ENCODE measurements around the gene FBH1. TPM values are rescaled to one million over a fixed set of nuclear protein-coding genes. Genes with fewer than 3 reads are reported as not detected.

Gene FBH1
- total RNA-seq, 1 experiment from 2014 or later: 22.0 TPM

DNA sequence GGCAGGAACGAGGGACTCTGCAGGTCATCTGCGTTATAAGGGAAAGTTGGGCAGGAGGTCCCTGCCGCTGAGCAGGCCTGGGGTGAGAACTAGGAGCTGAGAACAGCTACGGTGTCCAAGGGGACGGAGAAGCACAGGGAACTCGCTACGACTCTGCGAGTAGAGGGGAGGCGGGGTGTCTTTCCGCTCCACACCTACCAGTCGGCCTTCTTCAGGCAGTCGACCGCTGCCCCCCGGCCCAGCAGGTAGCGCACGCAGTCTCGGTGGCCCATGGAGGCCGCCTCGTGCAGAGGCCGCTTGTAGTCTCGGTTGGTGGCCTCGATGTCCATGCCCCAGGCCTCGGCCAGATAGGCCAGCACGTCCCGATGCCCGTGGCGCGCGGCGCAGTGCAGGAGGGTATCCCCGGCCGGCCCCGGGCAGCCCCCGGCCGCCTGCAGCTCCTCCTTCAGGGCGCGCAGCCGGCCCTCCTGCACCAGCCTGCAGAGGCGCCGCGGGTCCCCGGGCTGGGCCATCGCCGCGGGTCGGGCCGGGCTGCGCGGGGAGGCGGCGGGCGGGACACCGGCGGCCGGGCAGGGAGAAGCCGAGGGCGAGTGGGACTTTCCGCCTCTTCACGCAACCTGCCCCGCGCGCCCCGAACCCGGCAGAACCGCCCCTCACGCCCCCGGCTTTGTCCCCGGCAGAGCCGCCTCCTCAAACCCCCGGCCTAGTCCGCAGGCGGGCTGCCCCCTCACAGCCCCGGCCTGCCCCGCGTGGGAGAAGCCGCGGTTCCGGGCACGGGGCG is 1.0 kb upstream of the FBH1 start:
- peak overlapping the region; percentile 64; the same call in 1 of the 2 replicates for H2AFZ ChIP-seq (ENCODE audit: low read length)
- H4K20me1 ChIP-seq (ENCODE audit: low read length): 0 out of 2 replicates have a peak, but pooled peaks cover 4% of the 10 kb centered on the region
- no peak overlapping the region for H3K27ac ChIP-seq (ENCODE audit: low read length)
- DNase-seq (peak; percentile 3), ATAC-seq (peak; percentile 25)
- peaks cover 41% of the 10 kb centered on the region for H3K79me2 ChIP-seq (ENCODE audit: low read length)
- intact Hi-C loops (cut with micrococcal nuclease): loop anchor here (5.0 to 10.0 kb wide), 2 partner anchors 77 to 204 kb away; partner anchors contain the start of genes GDI2 and TASOR2
- TF ChIP-seq EZH2phosphoT487 (IDR thresholded peaks at IDR 0.05; ENCODE audit: borderline replicate concordance, low read length) (no peak), EZH2 (IDR thresholded peaks at IDR 0.05; ENCODE audit: low read length, unreplicated experiment) (no peak)
- TF ChIP-seq, protein P1, sequence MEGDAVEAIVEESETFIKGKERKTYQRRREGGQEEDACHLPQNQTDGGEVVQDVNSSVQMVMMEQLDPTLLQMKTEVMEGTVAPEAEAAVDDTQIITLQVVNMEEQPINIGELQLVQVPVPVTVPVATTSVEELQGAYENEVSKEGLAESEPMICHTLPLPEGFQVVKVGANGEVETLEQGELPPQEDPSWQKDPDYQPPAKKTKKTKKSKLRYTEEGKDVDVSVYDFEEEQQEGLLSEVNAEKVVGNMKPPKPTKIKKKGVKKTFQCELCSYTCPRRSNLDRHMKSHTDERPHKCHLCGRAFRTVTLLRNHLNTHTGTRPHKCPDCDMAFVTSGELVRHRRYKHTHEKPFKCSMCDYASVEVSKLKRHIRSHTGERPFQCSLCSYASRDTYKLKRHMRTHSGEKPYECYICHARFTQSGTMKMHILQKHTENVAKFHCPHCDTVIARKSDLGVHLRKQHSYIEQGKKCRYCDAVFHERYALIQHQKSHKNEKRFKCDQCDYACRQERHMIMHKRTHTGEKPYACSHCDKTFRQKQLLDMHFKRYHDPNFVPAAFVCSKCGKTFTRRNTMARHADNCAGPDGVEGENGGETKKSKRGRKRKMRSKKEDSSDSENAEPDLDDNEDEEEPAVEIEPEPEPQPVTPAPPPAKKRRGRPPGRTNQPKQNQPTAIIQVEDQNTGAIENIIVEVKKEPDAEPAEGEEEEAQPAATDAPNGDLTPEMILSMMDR (conservative IDR thresholded peaks at IDR 0.05; ENCODE audit: low read depth, low read length): no peak
- no peaks in the 10 kb centered on the region for H3K9me3 ChIP-seq (ENCODE audit: low read length)
- H3K36me3 ChIP-seq (ENCODE audit: low read depth, low read length): no peaks in the 10 kb centered on the region
- CTCF ChIA-PET: no interaction called here
- H3K27me3 ChIP-seq (ENCODE audit: low read length): no peaks in the 10 kb centered on the region
- H3K9ac ChIP-seq (ENCODE audit: low read length): peak overlapping the region; percentile 89
- no peaks in the 10 kb centered on the region for H3K9me2 ChIP-seq (replicated peaks; ENCODE audit: low read length)
- POLR2A ChIA-PET (ENCODE audit: unreplicated experiment): interaction anchor here (0.8 kb wide), 1 partner anchor 279 kb away, joined by 4 read pairs; no protein-coding TSS in a partner anchor
- H3K4me2 ChIP-seq (ENCODE audit: low read length): peak overlapping the region; percentile 86
- peaks cover 4% of the 10 kb centered on the region for H3K4me1 ChIP-seq (ENCODE audit: insufficient read depth, low read length)
- no peaks in the 10 kb centered on the region for H3F3A ChIP-seq (ENCODE audit: low read length, unreplicated experiment)
- no TSS peak for BruUV-seq (replicated peaks)
- H3K4me3 ChIP-seq (ENCODE audit: low read length): peak overlapping the region; percentile 75

DNA sequence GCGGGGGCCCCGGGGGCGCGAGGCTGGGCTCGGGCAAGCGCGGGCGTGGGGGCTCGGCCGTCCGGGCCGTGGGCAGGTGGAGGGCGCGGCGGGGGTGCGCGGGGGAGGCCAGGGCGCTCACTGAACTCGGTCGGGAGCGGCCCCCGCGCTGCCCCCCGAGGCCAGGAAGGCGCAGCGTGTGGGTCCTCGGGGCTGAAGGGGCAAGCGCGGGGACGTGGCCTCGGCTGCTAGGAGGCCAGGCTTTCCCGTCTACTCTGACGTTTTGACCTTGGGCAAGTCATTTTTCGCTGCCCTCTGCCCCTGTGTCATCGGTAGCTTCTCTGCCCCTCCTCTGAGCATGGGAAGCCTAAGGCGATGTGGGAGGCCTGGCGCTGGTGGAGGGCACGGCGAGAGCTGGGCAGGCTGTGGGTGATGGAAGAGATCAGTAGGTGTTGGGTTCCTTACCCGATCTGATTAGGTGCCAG is 441 bp downstream of the FBH1 start:
- Histone ChIP-seq H2AFZ (ENCODE audit: low read length) (no peak overlapping the region), H3K4me3 (ENCODE audit: low read length) (peak overlapping the region; percentile 77), H3K79me2 (ENCODE audit: low read length) (peaks cover 41% of the 10 kb centered on the region), H3K27ac (ENCODE audit: low read length) (no peak overlapping the region), H3K27me3 (ENCODE audit: low read length) (no peaks in the 10 kb centered on the region), H3F3A (ENCODE audit: low read length, unreplicated experiment) (no peaks in the 10 kb centered on the region), H3K4me2 (ENCODE audit: low read length) (peak overlapping the region; percentile 92), H3K36me3 (ENCODE audit: low read depth, low read length) (no peaks in the 10 kb centered on the region), H3K4me1 (ENCODE audit: insufficient read depth, low read length) (peaks cover 4% of the 10 kb centered on the region), H4K20me1 (ENCODE audit: low read length) (0 out of 2 replicates have a peak, but pooled peaks cover 4% of the 10 kb centered on the region), H3K9ac (ENCODE audit: low read length) (peak overlapping the region; percentile 71), H3K9me3 (ENCODE audit: low read length) (no peaks in the 10 kb centered on the region), H3K9me2 (replicated peaks; ENCODE audit: low read length) (no peaks in the 10 kb centered on the region)
- TF ChIP-seq EZH2phosphoT487 (IDR thresholded peaks at IDR 0.05; ENCODE audit: borderline replicate concordance, low read length) (no peak), EZH2 (IDR thresholded peaks at IDR 0.05; ENCODE audit: low read length, unreplicated experiment) (no peak)
- TF ChIP-seq, protein P1 (conservative IDR thresholded peaks at IDR 0.05; ENCODE audit: low read depth, low read length): no peak
- ChIA-PET POLR2A (ENCODE audit: unreplicated experiment) (interaction anchor here (0.6 to 0.9 kb wide), 8 partner anchors 42 to 306 kb away, joined by 3 to 22 read pairs (median 4); partner anchors contain the start of gene GDI2), CTCF (interaction anchor here (0.6 to 0.7 kb wide), 2 partner anchors 10 to 17 kb away, joined by 3 to 8 read pairs; no protein-coding TSS in a partner anchor)
- BruUV-seq (replicated peaks): no TSS peak
- intact Hi-C loops (cut with micrococcal nuclease): no loop called here
- ATAC-seq (no peak), DNase-seq (peak; percentile 1)
